ENCODE measurements around the gene ADCY5. TPM values are rescaled to one million over a fixed set of nuclear protein-coding genes. Genes with fewer than 3 reads are reported as not detected.

ADCY5 gene
- total RNA-seq, 1 donor from 2014 or later, result 10.6 TPM

DNA sequence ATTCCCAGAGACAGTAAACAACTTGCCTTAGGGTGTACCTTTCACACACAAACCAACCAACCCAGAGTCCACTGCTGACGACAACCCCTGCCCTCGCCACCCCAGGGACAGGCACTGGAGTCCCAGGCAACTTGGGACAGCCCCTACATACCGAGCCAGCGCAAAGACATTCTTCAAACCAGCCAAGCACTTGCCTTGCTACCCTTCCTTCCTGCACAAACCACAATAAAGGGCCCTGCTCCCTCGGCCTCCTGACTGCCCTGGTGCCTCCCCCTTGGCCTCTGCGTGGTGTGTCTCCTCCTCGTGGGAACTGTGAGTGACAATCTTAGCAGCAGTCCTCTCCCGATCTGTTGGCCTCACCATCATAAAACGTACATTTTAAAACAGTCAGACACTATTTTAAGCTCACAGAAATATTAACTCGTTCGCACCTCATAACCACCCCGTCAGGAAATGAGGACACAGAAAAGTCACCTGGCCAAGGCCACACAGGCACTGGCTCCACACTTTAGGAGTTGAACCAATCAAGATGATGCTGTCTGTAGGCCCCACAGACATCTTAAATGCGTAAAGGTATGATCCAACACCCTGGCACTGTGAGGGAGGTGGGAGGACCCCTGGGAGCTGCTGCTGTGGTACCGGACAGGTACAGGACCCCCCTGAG lies 113.8 kb downstream of the ADCY5 start:
- TF ChIP-seq, protein P1, sequence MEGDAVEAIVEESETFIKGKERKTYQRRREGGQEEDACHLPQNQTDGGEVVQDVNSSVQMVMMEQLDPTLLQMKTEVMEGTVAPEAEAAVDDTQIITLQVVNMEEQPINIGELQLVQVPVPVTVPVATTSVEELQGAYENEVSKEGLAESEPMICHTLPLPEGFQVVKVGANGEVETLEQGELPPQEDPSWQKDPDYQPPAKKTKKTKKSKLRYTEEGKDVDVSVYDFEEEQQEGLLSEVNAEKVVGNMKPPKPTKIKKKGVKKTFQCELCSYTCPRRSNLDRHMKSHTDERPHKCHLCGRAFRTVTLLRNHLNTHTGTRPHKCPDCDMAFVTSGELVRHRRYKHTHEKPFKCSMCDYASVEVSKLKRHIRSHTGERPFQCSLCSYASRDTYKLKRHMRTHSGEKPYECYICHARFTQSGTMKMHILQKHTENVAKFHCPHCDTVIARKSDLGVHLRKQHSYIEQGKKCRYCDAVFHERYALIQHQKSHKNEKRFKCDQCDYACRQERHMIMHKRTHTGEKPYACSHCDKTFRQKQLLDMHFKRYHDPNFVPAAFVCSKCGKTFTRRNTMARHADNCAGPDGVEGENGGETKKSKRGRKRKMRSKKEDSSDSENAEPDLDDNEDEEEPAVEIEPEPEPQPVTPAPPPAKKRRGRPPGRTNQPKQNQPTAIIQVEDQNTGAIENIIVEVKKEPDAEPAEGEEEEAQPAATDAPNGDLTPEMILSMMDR (IDR thresholded peaks at IDR 0.05), result no peak
- peaks cover 13% of the 10 kb centered on the region for H3K27me3 Mint-ChIP-seq (ENCODE audit: unreplicated experiment)

DNA sequence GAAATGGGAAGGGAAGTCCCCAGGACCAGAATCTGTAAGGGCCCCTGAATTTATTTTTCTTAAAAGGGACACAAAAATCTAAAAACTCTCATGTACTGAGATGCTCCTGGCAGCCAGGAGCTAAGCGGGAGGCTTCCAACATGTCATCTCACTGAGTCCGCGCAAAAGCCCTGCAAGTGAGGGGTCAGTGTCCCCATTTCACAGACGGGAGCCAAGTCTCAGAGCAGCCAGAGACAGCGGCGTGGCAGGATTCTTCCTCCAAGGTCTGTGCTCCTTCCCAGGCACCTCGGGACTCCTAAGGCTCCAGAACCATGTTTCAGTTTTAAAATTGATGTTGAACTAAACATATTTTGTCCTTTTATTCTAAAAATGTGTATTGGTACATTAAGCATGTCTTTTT lies 114.8 kb downstream of the ADCY5 start:
- peaks cover 3% of the 10 kb centered on the region for H3K36me3 Mint-ChIP-seq (ENCODE audit: unreplicated experiment)
- DNase-seq (ENCODE audit: extremely low spot score, unreplicated experiment), result no peak
- TF ChIP-seq, protein P1 (IDR thresholded peaks at IDR 0.05), result no peak
- no peaks in the 10 kb centered on the region for H3K9me3 Mint-ChIP-seq (ENCODE audit: unreplicated experiment)
- H3K4me3 Mint-ChIP-seq (ENCODE audit: unreplicated experiment), result no peak overlapping the region
- H3K27ac Mint-ChIP-seq (ENCODE audit: unreplicated experiment), result no peak overlapping the region
- H3K27me3 Mint-ChIP-seq (ENCODE audit: unreplicated experiment), result peaks cover 9% of the 10 kb centered on the region
- H3K4me1 Mint-ChIP-seq (ENCODE audit: unreplicated experiment), result no peaks in the 10 kb centered on the region

More for the DNA sequence above, 113.8 kb downstream of the ADCY5 start:
- Mint-ChIP-seq H3K4me1 (ENCODE audit: unreplicated experiment) (no peaks in the 10 kb centered on the region), H3K36me3 (ENCODE audit: unreplicated experiment) (peaks cover 3% of the 10 kb centered on the region), H3K4me3 (ENCODE audit: unreplicated experiment) (no peak overlapping the region), H3K27ac (ENCODE audit: unreplicated experiment) (no peak overlapping the region), H3K9me3 (ENCODE audit: unreplicated experiment) (no peaks in the 10 kb centered on the region)
- no peak for DNase-seq (ENCODE audit: extremely low spot score, unreplicated experiment)

DNA sequence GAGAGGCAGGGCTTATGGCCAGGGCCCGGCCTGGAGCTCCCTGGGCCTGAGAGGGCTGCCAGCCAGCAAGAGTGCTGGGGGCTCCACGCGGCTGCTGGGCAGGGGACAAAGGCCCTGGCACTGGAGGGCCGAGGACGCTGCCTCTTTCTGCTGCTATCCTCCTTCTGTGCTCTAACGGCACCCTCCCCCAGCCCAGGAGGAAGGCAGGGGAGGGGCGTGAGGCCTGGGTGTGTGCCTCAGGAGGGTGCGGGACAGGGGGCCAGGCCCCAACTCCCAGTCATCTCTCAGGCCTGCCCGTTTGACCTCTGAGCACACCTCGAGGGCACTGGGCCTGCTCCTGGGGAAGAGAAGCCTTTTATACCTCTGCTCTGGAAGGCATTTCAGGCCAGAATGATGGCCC lies 115.5 kb downstream of the ADCY5 start:
- Mint-ChIP-seq H3K27me3 (ENCODE audit: unreplicated experiment) (peaks cover 9% of the 10 kb centered on the region), H3K9me3 (ENCODE audit: unreplicated experiment) (no peaks in the 10 kb centered on the region), H3K4me3 (ENCODE audit: unreplicated experiment) (no peak overlapping the region), H3K27ac (ENCODE audit: unreplicated experiment) (no peak overlapping the region), H3K36me3 (ENCODE audit: unreplicated experiment) (peaks cover 3% of the 10 kb centered on the region), H3K4me1 (ENCODE audit: unreplicated experiment) (no peaks in the 10 kb centered on the region)
- DNase-seq (ENCODE audit: extremely low spot score, unreplicated experiment), result no peak
- TF ChIP-seq, protein P1 (IDR thresholded peaks at IDR 0.05), result no peak

DNA sequence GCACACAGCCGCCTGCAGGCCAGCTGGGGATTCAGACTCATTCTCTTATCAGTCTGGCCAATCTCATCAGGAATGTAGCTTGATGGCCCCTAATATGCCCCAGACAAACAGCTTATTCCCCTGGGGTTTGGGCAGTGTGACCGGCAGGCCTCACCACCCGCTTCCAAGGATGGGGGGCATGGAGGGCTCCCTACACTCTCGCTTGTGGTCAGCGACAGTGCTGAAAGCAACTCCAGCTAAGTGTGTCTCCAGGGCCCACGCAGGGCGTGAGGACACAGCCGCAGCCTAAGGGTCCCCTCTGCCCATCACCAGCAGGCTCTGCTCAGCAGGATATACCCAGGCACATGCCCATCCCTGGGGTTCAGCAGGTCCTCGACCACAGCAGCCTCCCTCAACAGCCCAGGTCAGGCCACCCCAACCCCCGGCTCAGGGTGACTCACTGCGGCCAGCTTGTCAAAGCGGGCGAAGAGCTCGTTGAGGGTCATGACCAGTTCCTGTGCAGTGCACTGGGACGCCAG lies 116.7 kb downstream of the ADCY5 start:
- H3K27me3 Mint-ChIP-seq (ENCODE audit: unreplicated experiment), result peaks cover 9% of the 10 kb centered on the region

DNA sequence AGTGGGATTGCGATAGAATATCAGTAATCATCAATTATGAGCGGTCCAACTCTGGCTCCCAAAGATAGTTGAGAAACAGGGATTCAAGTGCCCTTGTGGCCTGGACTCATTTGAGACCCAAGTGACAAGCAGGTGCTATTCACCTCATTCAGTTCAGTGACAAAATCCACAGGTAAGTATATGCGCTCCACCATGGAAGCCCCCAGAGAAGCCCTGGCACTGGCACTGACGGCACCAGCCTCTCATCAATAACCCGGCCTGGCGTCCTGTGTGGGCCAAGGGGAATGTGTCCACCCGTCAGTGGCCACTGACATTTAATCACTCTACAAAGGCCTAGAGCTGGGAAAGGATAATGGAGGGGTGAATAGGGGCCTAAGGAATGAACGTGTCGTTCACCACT lies 117.2 kb downstream of the ADCY5 start:
- Mint-ChIP-seq H3K9me3 (ENCODE audit: unreplicated experiment) (no peaks in the 10 kb centered on the region), H3K27me3 (ENCODE audit: unreplicated experiment) (peaks cover 14% of the 10 kb centered on the region), H3K36me3 (ENCODE audit: unreplicated experiment) (no peaks in the 10 kb centered on the region)

More for the DNA sequence above, 116.7 kb downstream of the ADCY5 start:
- H3K36me3 Mint-ChIP-seq (ENCODE audit: unreplicated experiment), result no peaks in the 10 kb centered on the region
- no peak for DNase-seq (ENCODE audit: extremely low spot score, unreplicated experiment)
- no peaks in the 10 kb centered on the region for H3K9me3 Mint-ChIP-seq (ENCODE audit: unreplicated experiment)
- H3K4me1 Mint-ChIP-seq (ENCODE audit: unreplicated experiment), result no peaks in the 10 kb centered on the region
- TF ChIP-seq, protein P1 (IDR thresholded peaks at IDR 0.05), result no peak
- no peak overlapping the region for H3K4me3 Mint-ChIP-seq (ENCODE audit: unreplicated experiment)
- H3K27ac Mint-ChIP-seq (ENCODE audit: unreplicated experiment), result no peak overlapping the region

More for the DNA sequence above, 117.2 kb downstream of the ADCY5 start:
- H3K4me1 Mint-ChIP-seq (ENCODE audit: unreplicated experiment), result no peaks in the 10 kb centered on the region
- no peak overlapping the region for H3K27ac Mint-ChIP-seq (ENCODE audit: unreplicated experiment)
- DNase-seq (ENCODE audit: extremely low spot score, unreplicated experiment), result no peak
- TF ChIP-seq, protein P1 (IDR thresholded peaks at IDR 0.05), result no peak
- H3K4me3 Mint-ChIP-seq (ENCODE audit: unreplicated experiment), result no peak overlapping the region

Data from osteocyte (in vitro differentiated cells).